Right ventricle myocardium inferior (tissue), 1 donor: Measurements from ENCODE around the gene FGD4. TPM values are rescaled to one million over a fixed set of nuclear protein-coding genes. Genes with fewer than 3 reads are reported as not detected.
A peak's percentile ranks its signal among the peaks of the same experiment; 100 is the strongest.

ENCODE experiments used
- ATAC-seq: fragments of 200-7000 bp; cut with Tn5 transposase; one replicate; pipeline ENCODE4 v1.9.1; 2020; ENCODE audit warnings: mild to moderate bottlenecking, moderate library complexity
- DNase-seq: peaks from one replicate; pipeline ENCODE4 v3.0.0; 2021; ENCODE audit errors: missing footprints
- intact Hi-C: fragments of 100-400 bp; cut with DNase I; formaldehyde crosslinking; loops from one replicate; pipeline ENCODE4 v1.11.0; 2022
- total RNA-seq: library from RNA; stranded (reverse); fragmentation: NEBNext Ultra II Directional; extraction: Animal tissue kit (Norgen Biotek cat#: 25700); gene quantifications from one replicate; pipeline ENCODE4 v1.2.1, GENCODE V29; 2021
- donor health status: DM: no; HTN: yes; CAD: no; lungs with severe emphysema.

Gene FGD4
- total RNA-seq, 1 donor from 2014 or later = 17.4 TPM

- ATAC-seq (no peak), DNase-seq (no peak)
- intact Hi-C loops = no loop called here
Observed at GRCh38 chr12:32605326-32606095, 206.2 kb downstream of the FGD4 start.

GRCh38 chr12:32606443-32606842, 207.1 kb downstream of the FGD4 start:
- ATAC-seq (no peak), DNase-seq (no peak)
- intact Hi-C loops = no loop called here

DNA sequence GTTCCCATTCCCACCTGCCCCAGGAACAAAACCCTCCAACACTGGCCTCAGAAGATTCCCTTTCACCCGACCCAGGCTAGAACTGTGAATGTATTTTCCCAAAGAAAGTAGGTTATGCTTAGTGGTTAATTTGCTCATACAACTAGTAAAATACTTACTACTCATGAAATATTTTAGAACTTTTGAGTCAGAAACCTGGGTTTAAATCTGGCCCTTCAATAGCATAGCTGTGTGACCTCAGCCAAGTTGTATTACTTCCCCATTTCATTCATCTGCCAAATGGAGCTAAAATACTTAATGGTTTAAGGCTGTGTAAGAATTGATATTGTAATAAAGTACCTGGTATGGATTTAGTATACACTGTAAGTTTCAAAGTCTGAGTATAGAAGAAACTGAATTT, 210.6 kb downstream of the FGD4 start:
- ATAC-seq = no peak
- intact Hi-C loops = no loop called here
- no peak for DNase-seq

DNA sequence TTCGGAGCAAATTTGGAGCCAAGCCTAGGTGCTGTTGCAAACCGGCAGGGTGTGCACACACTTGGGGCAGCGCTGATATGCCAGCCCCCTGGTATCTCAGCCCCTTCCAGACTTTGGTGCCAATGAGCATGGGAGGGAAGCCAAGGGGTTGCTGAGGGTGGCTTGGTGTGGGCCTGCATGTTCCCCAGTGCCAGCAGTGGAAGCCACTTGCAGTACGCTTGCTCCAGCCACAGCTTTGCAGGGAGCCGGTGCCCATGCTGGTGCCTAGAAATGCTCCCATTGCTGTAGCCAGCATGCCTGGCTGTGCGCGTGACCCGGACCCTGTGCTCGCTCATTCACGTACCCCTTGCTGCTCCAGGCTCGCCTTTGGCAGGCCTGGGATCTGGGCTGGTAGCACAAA, 212.6 kb downstream of the FGD4 start:
- ATAC-seq (peak; percentile 52), DNase-seq (no peak)
- intact Hi-C loops = no loop called here

DNA sequence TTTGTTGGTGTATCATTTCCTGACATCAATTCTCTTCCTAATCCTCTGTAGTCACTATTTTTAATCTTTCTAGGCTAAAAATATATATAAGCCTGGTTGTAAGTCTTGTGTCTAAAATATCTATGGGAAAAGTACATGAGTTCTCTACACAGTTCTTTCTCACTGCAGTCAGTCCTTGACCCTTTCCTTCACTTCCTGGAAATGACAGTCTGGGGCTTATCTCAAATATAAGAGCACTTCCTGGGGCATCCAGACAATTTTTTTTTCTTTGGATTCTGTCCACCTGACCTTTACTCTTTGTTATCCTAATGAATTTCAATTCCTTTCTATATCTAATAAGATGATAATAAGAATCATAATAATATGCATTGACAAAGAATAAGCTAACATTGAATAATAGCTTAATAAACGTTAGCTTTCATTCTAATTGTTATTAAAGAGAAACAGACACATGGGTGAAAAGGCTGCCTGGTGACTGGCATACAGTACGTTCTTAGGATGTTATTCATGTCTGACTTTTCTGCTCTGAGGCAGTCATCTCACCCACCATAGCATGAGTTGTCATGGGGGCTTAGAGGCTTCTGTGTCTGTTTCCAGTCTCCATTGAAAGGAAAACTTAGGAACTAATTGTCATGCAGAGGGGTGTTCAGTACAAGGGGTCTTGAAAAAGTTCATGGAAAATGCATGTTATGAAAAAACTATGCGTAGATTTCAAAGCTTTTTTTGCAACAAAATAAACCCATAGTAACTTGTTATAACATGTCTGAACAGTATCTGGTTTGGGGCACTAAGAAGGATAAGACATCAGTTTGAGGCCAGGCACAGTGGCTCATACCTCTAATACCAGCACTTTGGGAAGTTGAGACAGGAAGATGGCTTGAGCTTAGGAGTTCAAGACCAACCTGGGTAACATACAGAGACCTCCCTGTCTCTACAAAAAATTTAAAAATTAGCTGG, 213.6 kb downstream of the FGD4 start:
- ATAC-seq = no peak
- intact Hi-C loops = no loop called here

DNA sequence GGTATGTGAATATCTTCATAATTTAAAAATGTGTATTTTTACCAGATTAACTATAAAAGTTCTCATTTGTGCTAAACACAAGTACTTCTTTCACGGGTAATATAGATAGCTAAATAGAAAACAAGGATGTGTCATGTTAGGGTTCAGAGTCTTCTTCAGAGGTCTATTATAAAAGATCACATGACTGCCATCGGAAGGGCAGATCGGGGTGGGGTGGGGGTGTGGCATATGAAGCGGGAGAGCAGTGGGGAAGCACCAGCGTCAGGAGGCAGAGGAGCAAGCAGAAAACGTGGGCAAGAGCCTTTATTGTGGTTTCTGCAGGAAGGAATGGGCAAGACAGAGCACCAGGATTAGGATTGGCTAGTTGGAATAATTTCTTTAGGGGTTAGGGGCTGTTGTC, 216.1 kb downstream of the FGD4 start:
- intact Hi-C loops = no loop called here
- no peak for ATAC-seq
- no peak for DNase-seq

More for the DNA sequence above, 213.6 kb downstream of the FGD4 start:
- no peak for DNase-seq

DNA sequence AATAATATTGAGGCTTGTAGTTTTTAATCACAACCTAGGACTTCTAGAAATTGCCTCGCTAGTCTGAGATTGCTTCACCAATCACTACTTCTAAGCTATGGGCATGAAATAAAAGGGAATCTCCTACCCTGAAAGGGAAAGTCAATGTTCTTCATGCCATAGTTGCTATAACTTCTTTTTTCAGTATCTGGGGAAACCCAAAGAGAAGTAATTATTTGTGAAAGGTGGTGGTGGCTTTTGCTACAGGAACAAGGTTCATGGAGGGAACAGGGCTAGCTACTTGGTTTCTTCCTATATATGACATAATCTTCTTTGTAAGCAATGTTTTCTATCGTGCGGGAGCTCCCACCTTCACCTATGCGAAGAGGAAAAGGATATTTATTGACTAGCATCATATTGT, 218.2 kb downstream of the FGD4 start:
- DNase-seq (no peak), ATAC-seq (no peak)
- intact Hi-C loops = no loop called here

DNA sequence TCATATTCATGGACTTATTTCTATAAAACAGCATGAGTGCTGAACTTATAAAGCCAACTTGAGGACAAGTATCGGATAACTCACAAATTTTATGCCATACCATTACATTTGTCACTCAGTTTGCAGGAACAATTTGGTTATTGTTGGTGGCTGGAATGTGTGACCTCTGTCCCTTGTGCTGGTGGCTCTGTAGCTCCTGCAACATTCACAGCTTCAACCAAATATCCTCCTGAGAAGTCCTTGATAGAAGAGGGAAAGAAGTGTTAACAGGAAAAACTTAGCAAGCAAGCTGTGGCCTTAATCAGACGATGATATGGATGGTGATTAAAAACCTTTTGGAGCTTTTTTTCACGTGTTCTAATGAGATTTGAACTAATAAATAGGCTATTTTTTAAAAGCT, 218.8 kb downstream of the FGD4 start:
- ATAC-seq = no peak

DNA sequence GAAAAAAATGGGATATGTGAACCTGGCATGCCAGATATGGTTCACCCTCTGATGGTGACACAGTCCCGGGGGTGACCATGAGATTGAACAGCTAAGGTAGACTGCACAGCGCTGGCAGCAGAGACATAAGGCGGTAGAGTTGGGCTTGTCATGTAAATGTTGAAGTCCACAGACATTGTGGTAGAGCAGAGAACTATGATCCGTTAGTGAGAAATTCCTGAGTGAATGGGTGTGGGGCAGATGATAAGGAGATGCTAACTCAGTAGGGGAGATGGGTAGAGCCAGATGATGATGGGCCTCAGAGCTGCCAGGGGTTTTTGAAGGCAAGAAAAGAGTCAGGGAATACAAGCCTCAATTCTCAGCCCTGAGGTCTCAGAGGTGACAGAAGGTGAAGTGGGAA, 228.6 kb downstream of the FGD4 start:
- no peak for DNase-seq
- no peak for ATAC-seq
- intact Hi-C loops = no loop called here

More for the DNA sequence above, 218.8 kb downstream of the FGD4 start:
- intact Hi-C loops = no loop called here
- DNase-seq = no peak

DNA sequence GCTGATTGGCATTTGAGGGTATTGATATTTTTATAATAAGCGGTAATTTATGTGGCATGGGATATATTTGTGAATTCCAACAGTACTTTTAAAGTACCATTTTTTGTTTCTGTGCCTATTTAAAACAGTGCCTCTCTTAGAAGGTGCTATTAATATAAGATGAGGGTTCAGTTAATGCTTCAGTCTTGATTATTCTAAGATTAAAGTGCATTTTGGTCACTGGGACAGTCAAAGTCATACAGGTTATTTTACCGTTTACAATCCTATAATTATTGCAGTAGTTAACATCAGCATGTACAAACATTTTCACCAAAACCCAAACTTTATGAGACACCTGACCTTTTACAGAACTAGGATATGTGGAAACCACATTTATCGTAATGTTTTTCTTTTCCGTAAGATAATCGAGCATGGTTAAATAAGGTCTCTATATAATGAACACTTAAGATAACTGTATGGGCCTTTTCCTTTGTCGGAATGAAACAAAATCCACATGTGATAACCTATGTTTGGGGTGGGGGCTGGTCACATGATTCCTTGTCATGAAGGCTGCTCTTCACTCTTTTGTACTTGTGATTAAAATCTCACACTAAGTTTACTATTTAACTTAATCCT, 242.0 kb downstream of the FGD4 start:
- ATAC-seq (no peak), DNase-seq (no peak)
- intact Hi-C loops = no loop called here

- intact Hi-C loops = no loop called here
- ATAC-seq = no peak
- DNase-seq = no peak
Observed at GRCh38 chr12:32644431-32644830, 245.1 kb downstream of the FGD4 start.

GRCh38 chr12:32647275-32647674, 247.9 kb downstream of the FGD4 start:
- no peak for ATAC-seq
- intact Hi-C loops = no loop called here
- DNase-seq = no peak

GRCh38 chr12:32650508-32650907, 251.2 kb downstream of the FGD4 start:
- intact Hi-C loops = no loop called here
- ATAC-seq = no peak
- no peak for DNase-seq

DNA sequence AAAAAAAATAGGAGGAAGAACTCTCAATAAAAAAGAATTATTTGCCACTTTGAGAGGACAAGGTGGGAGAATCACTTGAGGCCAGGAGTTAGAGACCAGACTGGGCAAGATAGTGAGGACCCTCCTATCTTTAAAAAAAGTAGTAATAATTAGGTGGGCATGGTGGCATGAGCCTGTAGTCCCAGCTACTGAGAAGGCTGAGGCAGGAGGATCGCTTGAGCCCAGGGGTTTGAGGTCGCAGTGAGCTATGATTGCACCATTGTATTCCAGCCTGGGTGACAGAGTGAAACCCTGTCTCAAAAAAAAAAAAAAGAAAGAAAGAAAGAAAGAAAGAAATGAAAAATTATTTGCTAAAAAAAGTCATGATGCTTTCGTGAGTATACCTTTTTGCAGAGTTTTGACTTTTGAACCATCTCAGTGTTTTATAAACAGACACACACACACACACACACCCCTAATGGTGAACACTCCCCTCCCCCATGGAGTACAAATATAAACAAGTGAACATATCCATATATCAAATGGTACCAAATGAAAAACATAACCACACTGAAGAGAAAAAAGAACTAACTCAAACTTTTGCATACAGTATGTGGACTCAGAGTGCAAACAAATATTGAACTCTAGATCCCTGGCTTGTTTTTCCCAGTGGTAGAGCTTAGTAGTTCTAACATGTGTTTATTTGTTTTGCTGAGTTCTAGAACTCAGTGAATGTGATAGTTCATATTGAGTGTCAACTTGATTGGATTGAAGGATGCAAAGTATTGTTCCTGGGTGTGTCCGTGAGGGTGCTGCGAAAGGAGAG, 252.0 kb downstream of the FGD4 start:
- intact Hi-C loops = no loop called here
- ATAC-seq (no peak), DNase-seq (no peak)

GRCh38 chr12:32651956-32652210, 252.5 kb downstream of the FGD4 start:
- intact Hi-C loops = no loop called here
- no peak for DNase-seq
- ATAC-seq = no peak

DNA sequence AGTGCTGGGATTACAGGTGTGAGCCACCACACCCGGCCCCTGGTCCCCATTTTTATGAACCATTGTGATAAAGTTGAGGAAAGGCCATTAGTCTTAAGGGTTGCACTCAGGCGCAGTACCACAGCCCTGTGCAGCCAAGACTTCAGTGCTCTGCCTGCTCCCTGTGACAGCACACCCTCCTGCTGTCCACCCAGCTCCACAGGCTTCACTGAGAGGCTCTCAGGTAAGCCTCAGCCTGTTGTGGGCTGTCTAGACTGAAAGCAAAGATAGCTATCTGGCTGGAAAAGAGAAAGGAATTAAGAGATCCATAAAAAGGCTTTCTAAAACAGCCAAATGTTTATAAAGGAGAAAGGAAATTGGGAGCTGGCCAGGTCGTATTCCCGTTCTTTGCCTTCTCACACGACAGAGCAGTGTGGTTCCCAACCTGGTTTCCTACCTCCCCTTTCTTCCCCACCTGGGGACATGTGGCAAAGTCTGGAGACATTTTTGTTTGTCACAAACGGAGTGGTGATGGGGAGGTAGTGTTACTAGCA, 260.6 kb downstream of the FGD4 start:
- no peak for ATAC-seq
- DNase-seq = no peak
- intact Hi-C loops = no loop called here

DNA sequence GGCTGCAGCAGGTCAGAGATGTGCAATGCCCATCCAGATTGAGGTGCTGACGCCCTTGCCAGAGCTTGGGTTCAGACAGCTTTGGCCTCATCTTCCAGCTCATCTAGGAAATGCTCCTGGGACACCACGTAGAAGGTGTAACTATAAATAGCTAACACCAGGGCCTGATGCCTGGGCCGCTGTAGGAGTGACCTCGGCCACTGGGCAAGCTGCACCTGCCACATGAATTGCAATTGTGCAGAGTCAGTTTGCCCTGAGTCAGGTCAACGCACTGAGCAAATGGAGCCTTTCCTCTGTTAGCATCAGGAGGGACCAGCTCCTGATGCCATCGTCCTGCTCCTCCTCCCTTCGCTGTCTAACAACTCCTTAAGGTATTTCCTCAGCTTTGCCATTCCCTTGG, 262.3 kb downstream of the FGD4 start:
- intact Hi-C loops = no loop called here
- DNase-seq (no peak), ATAC-seq (no peak)

- DNase-seq = no peak
- ATAC-seq = no peak
- intact Hi-C loops = no loop called here
Observed at GRCh38 chr12:32662665-32663064, 263.3 kb downstream of the FGD4 start.

GRCh38 chr12:32666018-32666417, 266.7 kb downstream of the FGD4 start:
- DNase-seq (no peak), ATAC-seq (no peak)
- intact Hi-C loops = no loop called here
